NB4 (cell line): ENCODE results near the gene RHOT1.

ENCODE experiments used
- MAX ChIP-seq: IDR thresholded peaks from 2 replicates; pipeline ENCODE4 v1.6.1; 2011; ENCODE audit warnings: low read depth, low read length
- POLR2A ChIP-seq: IDR thresholded peaks from 2 replicates; pipeline ENCODE4 v1.6.1; 2011; ENCODE audit warnings: mild to moderate bottlenecking; ENCODE audit not compliant: insufficient read length; ENCODE audit errors: extremely low read depth
- TF ChIP-seq, protein P1 (sequence below): IDR thresholded peaks from one replicate; pipeline ENCODE4 v1.5.1; 2012; ENCODE audit warnings: low read depth, low read length

GRCh38 chr17:32111141-32111771, 31.0 kb upstream of the RHOT1 start:
- TF ChIP-seq, protein P1, sequence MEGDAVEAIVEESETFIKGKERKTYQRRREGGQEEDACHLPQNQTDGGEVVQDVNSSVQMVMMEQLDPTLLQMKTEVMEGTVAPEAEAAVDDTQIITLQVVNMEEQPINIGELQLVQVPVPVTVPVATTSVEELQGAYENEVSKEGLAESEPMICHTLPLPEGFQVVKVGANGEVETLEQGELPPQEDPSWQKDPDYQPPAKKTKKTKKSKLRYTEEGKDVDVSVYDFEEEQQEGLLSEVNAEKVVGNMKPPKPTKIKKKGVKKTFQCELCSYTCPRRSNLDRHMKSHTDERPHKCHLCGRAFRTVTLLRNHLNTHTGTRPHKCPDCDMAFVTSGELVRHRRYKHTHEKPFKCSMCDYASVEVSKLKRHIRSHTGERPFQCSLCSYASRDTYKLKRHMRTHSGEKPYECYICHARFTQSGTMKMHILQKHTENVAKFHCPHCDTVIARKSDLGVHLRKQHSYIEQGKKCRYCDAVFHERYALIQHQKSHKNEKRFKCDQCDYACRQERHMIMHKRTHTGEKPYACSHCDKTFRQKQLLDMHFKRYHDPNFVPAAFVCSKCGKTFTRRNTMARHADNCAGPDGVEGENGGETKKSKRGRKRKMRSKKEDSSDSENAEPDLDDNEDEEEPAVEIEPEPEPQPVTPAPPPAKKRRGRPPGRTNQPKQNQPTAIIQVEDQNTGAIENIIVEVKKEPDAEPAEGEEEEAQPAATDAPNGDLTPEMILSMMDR = peak; percentile 34
- no peak for TF ChIP-seq POLR2A
- TF ChIP-seq MAX = no peak
